Renal cortical epithelial cell (primary cell): ENCODE data around the gene DAP. TPM values are rescaled to one million over a fixed set of nuclear protein-coding genes. Genes with fewer than 3 reads are reported as not detected.
"Not testable (repeated sequence)": the region's sequence is repeated elsewhere in the genome, so short reads cannot be mapped to it uniquely, and the experiment has no call there.

Source experiments
- DNase-seq: peaks from one replicate; pipeline ENCODE4 v3.0.0-alpha.2; 2011; ENCODE audit warnings: low read depth
- total RNA-seq: library from RNA; depleted of rRNA; stranded (reverse); fragments of >200 nt; gene quantifications from 2 replicates; pipeline ENCODE4 v1.2.3, GENCODE V29; 2014

DAP gene, protein sequence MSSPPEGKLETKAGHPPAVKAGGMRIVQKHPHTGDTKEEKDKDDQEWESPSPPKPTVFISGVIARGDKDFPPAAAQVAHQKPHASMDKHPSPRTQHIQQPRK
- total RNA-seq = 42.0 and 88.9 TPM in 2 replicates

DNA sequence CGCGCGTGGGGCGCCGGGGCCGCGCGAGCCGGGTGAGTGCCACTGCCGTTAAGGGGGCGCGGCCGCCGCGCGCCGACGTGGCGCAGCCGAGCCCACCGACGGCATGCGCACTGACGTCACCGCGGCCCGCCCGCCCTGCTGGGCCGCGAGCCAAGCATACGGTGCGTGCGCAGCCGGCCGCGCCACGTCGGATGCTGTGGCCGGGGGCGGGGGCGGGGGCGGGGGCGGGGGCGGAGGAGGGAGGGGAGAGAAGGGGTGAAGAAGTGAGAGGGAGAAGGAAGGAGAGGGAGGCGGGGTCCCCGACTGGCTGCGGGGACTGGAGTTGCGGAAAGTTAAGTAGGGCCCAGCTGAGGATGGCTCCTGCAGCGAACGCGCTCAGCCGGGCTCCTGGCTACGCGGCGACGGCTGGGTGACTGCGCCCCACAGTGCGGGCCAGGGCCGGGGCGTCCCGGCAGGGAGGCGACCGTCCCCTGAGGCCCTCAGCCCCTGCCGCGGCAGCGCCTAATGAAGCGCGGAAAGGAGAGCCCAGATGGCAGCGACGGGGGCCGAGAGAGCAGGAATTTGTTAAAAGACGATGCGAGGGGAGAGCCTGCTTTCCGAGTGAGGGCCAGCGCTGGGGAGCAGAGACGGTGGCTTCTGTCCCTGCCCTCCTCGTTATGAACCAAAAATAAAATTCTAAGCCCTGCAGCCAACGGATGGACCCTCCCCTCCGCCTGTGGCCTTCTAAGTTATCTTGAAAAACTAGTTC, at the start of gene DAP:
Gene DAP, minus strand, starts transcription at position 50 of the 748 bp plus-strand sequence. CDS start 166 bp downstream, outside the sequence.
- peak; percentile 37 for DNase-seq

DNA sequence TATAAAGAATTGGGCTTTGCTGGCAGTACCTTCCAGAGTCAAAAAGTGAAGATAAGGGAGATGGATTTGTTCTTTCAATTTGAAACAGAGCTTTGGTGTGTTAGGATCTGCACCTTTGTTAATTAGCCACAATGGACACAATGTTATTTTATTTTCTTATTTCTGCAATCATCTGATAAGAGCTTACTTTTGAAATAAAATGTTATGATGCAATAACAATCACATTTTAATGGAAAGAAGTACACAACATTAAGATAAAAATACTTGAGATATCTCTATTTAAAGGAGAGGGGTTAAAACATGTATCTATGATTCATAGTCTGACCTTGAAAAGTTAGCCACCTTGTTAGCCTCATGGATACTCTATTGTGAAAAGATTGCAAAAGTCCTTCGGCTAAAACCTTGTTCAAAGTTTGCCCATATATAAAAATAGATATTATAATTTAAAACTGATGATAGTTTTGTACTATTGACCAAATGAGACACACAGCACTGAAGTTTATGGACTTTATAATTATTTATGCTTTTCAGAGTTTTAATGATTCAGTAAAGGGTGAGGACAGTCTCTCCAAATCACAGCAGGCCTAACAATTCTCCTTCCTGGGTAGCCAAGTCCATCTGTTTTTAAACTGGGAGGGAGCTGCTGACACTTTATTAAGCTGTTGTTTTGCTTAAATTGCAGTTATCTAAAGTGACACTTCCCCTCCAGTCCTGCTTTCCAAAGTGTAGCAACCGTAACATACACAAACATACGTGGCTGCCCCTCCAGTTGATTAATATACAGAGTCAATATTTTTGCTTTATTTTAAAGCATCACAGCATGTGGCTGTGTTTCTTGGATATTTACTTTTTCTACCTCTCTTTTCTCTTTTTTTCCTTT, 47.6 kb upstream of the DAP start:
- DNase-seq = no peak

DNA sequence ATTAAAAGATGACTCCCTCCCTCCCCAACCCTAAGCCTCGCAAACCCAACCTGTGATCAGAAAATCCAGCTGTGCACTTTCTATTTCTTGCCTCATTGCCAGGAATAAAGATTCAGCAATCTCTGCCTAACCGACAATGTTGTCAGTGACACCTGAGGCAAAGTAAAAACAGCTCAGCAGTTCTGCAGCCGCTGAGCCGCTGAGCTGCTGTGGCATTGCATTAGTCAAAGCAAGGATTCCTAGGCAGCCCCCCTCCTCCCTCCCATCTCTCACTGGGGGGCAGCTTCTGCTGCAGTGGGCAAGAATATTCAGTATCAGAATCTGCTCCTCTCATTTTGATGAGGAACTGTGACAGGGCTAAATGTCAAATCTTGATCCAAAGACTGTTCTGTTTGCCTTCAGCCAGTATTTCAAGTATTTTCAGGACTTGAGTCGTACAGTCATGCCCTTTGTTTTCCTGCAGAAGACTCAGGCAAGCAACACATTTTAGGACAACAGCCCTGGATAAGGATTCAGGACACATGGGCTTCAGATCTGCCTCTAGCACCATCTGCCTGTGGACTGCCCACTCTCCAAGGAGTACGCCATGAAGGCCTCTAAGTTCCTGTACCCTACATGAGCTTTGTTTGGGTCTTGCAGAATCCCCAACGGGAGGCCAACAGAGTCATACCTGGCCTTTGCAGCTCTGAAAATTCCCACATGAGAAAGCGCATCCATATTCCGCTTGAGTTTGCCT, 41.1 kb upstream of the DAP start:
- DNase-seq = peak; percentile 5

DNA sequence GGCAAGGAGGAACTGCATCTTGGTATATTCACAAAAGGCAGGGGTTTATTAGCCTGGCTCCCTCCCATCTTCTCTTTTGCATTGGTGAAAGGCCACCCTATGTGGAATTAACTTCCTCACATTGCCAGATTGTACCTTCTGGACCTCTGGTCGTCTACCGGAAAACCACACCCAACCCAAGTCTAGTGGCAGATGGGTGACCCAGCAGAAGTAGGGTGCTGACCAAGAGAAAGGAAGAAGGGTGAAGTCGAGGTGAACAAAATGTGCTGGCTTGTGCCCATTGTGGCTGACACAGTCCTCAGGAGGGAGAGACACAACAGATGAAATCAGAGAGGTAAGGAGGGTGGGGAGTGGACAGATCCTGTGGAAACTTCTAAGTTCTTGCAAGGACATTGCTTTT, 39.8 kb upstream of the DAP start:
- no peak for DNase-seq

DNA sequence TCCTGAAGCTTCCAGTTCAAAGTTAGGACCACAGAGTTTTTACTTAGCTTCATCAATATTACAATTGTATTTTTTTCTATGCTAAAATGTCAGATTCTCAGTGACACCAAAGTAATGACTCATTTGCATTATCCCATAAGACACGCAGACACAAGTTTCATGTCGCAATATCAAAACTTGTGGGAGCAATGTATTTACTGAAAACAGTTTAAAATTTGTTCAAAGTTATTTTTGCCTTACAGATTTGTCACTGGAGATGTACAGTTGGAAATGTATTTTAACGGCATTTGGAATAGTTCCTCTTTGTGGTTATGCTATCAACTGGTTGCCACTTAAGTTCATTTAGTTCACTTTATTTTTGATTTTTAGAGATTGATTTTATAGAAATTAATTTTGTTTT, 36.2 kb upstream of the DAP start:
- no peak for DNase-seq

DNA sequence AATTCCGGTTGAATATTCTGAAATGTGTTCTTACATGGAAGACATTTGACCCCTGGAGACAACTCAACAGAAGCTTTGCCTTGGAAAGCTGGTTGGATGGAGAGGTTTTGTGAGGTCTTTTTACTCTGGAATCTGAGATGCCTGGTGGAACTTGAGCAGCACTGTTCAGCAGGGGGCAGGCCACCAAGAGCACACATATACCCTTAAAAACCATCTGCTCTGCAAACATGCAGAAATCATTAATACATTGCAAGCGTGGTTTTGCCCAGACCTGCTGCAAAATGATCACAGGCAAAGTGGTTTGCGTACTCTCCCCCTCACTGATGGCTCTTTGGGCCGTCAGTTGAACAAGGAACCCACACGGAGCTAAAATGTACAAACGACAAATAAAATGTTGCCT, 32.8 kb upstream of the DAP start:
- DNase-seq = no peak

DNA sequence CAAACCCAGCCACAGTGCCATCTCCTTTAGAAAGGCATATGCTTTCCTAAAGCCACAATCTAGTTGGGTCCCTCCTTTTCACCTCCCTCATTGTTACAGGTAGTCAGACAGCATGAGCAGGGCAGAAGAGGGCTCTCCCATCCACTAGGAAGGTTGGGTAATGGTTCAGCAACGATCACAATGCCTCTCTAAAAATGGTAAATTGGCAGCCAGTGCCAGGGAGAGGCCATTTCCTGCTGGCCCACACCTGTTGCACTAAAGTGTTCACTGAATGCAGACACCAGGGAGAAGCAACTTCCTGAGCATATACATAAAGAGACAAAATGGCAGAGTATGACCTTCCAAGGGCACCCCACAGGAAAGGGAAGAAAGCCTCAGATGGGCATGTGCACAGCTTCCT, 31.3 kb upstream of the DAP start:
- DNase-seq = no peak

DNA sequence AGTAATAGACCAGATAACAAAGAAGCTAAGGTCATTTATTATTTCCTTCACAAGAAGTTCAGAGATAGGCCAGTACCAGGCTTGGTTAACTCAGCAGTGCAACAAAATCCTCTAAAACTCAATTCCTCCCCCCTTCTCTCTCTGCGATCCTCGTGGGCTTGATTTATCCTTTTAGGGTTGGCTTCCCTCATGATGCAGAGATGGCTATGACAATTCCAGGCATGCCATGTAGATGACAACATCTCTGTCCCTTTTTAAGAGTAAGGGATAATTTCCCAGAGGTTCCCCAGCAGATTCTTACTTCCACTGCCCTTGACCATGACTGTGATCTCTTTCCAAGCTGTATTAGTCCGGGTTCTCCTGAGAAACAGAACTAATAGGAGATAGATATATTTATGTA, 28.7 kb upstream of the DAP start:
- no peak for DNase-seq

DNA sequence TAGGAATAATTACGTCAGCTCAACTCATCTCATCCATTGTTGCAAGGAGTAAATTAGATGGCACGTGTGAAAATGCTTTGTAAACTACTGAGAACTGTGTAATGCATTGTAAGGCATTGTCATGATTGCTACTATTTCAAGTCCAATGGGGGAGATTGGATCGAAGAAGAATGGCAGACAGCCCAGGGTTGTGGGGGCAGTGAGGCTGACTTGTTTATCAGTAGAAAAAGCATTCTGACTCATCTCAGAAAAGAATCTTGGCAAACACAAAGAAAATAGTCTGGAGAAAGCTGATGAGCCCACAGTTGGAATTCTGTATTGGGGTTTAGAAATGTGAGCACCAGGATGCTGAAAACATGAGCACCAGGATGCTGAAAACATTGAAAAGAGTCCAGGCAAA, 28.0 kb upstream of the DAP start:
- DNase-seq = peak; percentile 59

DNA sequence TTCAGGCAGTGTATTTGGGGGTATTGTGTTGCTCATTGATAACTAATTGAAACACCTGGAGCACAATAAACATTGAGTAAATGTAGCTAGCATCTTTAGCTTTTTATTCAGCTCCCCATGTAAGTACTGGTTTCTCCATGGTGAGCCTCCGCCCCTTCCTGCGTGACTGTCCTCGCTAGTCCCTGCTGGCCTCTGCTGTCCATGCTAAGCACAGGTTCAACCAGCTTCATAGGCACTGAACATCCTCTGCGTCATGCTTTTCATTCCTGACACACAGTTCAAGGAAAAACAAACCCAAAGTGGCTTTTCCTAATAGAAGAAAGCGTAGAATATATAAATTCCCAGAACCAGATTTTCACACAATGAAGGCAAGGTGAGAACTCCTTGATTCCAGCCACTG, 27.3 kb upstream of the DAP start:
- DNase-seq = no peak

DNA sequence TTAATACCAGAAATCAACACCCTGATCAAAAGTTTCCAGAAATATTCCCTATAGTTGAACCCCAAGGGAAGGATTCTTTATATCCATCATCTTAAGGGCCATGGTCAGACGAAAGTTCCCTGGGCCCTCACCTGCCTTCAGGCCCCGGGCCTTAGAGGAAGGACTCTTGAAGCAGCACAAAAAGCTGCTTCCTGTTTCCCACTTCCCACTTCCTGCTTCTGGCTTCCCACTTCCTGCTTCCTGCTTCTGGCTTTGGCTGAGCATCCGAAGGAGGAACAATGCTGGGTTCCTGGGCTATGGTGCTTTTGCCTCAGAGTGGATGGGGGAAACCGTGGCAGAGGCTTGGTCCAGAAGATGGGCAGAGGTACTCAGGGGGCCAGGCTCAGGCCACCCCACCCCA, 25.8 kb upstream of the DAP start:
- DNase-seq = no peak

DNA sequence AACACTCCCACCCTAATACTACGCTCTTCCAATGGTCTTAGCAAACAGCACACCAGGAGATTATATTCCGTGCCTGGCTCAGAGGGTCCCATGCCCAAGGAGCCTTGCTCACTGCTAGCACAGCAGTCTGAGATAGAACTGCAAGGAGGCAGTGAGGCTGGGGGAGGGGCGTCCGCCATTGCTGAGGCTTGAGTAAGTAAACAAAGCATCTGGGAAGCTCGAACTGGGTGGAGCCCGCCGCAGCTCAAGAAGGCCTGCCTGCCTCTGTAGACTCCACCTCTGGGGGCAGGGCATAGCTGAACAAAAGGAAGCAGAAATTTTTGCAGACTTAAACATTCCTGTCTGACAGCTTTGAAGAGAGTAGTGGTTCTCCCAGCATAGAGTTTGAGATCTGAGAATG, 19.2 kb upstream of the DAP start:
- not testable (repeated sequence) for DNase-seq

DNA sequence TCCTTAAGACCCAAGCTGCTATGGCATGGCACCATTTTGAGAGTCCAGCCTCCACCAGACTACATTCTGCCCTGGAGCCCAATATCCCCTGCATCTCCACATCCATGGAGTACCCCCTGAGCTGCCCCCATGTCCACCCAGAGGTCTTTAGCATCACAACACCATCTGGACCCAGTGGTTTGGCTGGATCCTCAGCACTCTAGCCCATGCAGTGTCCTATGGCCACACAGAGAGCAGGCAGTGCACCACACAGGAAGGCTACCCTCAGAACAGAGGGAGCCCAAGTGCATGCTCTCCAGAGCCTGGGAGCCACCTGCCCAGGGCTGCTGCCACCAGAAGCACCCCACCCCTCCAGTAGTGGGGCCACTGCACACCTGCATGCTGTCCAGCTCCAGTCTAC, 18.6 kb upstream of the DAP start:
- no peak for DNase-seq

DNA sequence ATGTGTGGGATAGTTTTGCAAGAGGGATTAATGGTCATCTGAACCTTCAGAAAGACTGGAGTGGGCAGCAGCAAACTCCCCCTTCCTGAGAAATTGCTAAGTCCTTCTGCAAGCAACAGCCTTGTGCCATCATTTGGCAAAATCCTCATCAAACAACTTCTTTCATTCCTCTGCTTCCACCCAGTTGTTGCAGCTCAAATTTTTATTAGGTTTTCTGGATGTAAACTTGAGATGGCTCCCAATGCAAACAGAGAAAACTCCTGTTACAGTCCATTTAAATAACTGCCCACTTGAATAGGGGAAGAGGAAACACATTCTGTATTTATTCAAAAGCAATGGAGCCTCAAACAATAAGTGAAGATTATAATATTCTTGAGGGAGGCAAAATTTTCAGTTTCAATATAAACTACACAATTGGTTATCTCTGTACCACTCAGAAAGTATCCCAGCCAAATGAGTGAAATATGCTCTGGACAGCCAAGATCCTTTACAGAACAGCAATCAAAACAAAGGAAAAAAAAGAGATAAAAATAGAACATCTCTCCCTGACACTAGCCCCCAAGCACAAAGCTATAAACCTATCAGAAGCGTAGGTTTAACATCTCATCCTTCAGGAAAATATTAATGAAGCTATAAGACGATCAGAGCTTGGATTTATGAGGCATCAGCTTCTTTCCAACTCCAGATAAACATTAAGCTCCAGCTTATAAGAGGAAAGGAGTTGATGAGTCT, 17.3 kb upstream of the DAP start:
- DNase-seq = no peak

DNA sequence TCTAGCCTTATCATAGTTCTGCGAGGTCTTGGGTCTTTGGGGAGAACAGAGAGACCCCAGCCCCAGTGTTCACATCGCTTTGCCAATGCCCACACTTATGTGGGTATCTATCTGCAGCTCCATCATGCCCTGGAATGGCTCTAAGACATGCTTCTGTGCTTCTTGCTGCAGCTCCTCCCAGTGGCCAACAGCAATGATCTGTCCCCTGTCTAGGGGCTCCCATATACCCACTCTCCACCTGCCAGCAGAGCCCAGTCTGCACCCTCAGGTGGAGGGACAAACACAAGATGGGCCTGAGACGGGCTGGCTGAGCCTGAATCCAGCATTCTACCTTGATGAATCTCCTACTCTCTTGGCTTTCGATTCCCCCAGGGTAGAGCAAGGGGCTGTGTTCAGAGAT, 14.6 kb upstream of the DAP start:
- DNase-seq = no peak

DNA sequence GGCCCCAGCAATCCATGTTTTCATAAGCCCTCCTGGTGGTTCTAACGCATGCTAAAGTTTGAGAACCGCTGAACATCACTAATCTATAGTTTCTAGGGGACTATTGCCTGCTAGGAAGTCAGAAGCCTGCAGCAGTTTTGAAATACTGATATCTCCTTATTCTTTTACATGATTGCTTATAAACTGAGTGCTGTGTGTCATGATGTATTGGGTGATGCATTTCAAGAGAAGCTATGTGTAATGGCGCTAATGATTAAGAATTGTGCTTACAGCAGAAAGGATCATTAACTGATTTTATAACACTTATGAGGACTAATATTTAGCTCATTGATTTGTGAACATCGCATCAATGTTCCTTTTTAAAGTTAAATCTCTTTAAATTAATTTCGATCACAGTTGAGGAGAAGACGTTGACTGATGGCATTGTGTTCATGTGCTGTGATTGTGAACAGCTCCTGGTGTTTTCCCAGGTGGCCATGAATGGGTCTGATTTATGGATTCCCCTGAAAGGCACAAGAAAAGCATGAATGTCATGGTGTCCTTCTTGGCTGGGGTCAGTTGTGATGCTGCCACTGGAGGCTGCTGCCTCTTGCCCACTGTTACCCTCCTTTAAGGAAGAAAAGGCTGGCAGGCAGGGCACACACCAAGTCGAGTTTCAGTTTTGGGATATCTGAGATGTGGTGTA, 12.0 kb upstream of the DAP start:
- no peak for DNase-seq

DNA sequence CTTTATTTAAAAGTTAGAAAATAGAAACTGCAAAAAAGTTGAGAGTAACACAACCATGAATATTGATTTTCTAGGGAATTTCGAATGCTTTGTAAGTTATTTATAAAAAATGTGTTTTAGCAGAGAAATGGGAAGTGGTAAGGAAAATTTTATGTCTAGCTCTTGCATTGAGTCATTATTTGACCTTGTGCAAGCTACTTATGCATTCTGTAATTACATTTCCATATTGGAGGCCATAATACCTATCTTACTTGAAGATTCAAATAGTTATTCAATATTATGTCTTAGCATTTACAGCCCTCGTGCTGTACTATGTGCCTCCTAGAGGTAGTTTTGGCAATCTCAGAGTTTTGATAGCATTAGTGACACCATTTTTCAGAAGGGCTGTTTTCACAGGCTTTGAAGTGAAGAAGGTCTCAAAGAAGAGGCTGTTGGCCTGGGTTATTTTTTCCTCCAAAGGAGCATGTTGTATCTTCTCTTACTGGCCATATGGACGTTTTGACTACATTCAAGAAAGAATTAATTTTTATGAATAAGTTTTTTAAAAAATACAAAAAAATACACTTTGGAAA, 7.4 kb upstream of the DAP start:
- DNase-seq = no peak

DNA sequence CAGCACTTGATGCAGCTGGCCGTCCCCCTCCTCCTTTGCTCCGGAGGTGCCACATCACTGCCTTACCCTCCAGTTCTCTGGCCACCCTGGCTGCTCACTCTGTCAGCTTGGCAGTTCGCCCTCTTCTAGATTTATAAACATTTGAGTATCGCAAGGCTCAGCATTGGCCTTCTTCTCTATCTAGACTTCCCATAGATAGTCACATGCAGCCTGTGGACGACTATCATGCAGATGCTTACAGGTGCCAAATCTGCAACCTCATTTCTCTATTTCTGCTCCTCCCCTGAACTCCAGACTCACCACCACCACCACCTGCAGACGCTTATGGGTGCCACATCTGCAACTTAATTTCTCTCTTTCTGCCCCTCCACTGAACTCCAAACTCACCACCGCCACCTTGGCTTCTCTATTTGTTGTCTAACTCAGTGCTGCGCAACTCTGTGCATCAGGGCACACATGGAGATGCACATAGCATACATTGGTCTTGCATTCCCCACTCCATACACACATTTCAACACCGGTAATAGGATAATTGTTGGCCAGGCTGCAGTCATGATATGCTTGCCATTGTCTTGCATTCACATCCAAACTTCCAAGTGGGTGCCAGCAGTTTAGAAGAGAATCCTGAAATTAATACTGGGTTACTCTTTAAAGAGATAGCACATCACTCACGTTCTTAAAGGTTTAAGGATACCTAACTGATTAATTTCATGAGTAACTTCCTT, 1.9 kb upstream of the DAP start:
- no peak for DNase-seq

DNA sequence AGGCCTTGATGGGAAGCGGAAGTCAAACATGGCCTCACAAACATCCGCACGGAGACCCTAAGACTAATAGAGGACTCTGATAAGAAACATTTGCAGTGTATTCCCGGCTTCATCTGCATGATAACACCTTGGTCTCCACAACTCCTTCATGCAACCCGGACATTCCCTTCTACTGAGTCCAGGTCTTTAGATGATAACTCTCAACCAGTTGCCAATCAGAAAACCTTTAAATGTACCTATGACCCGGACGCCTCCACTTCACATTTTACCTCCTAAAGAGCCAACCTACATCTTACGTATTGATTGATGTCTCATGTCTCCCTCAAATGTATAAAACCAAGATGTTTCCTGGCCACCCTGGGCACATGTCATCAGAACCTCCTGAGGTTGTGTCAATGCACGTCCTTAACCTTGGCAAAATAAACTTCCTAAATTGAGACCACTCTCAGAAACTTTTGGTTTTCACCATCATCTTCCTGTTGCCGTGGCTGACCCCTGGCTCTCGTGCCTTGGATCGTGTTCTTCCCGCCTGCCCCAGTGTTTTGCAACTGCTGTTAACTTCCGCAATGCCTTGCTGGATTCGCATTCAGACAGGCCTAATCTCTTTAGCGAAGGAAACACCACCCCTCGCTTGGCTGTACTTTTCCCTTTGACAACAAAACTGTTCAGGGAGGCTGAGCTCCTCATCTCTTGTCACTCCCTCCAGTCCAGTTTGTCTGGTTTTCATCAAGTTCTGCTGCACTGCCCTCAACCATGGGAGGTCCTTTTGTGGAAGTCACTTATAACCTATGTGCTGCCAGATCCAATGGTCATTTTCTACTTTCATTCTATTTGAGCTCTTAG, 1.1 kb upstream of the DAP start:
- no peak for DNase-seq
